ENCODE measurements around the gene MICU2. TPM values are rescaled to one million over a fixed set of nuclear protein-coding genes. Genes with fewer than 3 reads are reported as not detected.

The MICU2 gene
- total and polyA plus RNA-seq, 2 of the 13 experiments (the other 11 are each of a cell fraction or from before 2014, with no cell fraction given) = 31.7 to 42.4 TPM

DNA sequence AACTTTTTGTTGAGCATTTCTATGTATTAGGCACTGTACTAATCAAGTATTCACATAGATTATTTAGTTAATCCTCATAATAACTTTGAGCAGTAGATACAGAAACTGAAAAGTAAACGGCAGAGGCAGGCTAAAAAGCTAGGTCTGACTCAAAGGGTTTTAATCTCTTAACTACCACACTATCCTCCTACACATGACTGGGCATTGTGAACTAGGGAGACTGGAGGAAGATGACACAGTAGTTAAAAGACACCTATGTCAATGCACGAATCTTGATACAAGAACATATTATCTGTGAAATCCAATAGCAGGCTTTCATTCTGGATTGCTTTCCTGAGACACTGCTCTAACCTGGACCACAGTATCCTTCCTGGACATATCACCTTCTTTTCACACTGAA is 36.3 kb downstream of the MICU2 start (continued):
- TF ChIP-seq, protein P1, sequence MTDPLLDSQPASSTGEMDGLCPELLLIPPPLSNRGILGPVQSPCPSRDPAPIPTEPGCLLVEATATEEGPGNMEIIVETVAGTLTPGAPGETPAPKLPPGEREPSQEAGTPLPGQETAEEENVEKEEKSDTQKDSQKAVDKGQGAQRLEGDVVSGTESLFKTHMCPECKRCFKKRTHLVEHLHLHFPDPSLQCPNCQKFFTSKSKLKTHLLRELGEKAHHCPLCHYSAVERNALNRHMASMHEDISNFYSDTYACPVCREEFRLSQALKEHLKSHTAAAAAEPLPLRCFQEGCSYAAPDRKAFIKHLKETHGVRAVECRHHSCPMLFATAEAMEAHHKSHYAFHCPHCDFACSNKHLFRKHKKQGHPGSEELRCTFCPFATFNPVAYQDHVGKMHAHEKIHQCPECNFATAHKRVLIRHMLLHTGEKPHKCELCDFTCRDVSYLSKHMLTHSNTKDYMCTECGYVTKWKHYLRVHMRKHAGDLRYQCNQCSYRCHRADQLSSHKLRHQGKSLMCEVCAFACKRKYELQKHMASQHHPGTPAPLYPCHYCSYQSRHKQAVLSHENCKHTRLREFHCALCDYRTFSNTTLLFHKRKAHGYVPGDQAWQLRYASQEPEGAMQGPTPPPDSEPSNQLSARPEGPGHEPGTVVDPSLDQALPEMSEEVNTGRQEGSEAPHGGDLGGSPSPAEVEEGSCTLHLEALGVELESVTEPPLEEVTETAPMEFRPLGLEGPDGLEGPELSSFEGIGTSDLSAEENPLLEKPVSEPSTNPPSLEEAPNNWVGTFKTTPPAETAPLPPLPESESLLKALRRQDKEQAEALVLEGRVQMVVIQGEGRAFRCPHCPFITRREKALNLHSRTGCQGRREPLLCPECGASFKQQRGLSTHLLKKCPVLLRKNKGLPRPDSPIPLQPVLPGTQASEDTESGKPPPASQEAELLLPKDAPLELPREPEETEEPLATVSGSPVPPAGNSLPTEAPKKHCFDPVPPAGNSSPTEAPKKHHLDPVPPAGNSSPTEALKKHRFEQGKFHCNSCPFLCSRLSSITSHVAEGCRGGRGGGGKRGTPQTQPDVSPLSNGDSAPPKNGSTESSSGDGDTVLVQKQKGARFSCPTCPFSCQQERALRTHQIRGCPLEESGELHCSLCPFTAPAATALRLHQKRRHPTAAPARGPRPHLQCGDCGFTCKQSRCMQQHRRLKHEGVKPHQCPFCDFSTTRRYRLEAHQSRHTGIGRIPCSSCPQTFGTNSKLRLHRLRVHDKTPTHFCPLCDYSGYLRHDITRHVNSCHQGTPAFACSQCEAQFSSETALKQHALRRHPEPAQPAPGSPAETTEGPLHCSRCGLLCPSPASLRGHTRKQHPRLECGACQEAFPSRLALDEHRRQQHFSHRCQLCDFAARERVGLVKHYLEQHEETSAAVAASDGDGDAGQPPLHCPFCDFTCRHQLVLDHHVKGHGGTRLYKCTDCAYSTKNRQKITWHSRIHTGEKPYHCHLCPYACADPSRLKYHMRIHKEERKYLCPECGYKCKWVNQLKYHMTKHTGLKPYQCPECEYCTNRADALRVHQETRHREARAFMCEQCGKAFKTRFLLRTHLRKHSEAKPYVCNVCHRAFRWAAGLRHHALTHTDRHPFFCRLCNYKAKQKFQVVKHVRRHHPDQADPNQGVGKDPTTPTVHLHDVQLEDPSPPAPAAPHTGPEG (CRISPR knock-in tag; IDR thresholded peaks at IDR 0.05) = no peak

DNA sequence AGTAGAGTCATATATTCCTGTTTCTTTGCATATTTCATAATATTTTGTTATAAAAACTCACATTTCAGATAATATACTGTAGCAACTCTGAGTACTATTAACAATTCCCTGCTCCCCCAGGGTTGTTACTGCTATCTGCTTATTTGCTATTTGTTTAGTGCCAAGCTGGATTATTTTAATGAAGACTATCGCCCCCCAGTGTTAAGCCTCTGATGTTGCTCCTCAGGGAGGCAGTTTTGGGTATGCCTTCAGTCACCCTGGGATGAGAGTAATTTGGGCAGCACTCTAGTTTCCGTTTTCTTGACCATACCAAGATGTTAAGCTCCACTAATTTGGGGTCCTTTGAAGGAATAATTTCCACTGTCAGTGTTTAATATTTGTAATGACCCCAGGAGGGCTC is 46.0 kb downstream of the MICU2 start:
- no peak overlapping the region for H3K4me3 ChIP-seq (replicated peaks in 1 of 3; ENCODE audit: insufficient read depth in 1 of 3, low read depth in 2 of 3, low read length in 3 of 3)
- DNase-seq (ENCODE audit: low spot score) (peak; percentile 25), ATAC-seq (peak; percentile 50; the same call in 2 of the 3 replicates), FAIRE-seq (no peak)
- TF ChIP-seq, protein P2, sequence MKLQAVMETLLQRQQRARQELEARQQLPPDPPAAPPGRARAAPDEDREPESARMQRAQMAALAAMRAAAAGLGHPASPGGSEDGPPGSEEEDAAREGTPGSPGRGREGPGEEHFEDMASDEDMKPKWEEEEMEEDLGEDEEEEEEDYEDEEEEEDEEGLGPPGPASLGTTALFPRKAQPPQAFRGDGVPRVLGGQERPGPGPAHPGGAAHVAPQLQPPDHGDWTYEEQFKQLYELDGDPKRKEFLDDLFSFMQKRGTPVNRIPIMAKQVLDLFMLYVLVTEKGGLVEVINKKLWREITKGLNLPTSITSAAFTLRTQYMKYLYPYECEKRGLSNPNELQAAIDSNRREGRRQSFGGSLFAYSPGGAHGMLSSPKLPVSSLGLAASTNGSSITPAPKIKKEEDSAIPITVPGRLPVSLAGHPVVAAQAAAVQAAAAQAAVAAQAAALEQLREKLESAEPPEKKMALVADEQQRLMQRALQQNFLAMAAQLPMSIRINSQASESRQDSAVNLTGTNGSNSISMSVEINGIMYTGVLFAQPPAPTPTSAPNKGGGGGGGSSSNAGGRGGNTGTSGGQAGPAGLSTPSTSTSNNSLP (IDR thresholded peaks at IDR 0.05; ENCODE audit: low read depth, low read length) = peak; percentile 64; the same call in 1 of the 2 replicates
- TF ChIP-seq, protein P3, sequence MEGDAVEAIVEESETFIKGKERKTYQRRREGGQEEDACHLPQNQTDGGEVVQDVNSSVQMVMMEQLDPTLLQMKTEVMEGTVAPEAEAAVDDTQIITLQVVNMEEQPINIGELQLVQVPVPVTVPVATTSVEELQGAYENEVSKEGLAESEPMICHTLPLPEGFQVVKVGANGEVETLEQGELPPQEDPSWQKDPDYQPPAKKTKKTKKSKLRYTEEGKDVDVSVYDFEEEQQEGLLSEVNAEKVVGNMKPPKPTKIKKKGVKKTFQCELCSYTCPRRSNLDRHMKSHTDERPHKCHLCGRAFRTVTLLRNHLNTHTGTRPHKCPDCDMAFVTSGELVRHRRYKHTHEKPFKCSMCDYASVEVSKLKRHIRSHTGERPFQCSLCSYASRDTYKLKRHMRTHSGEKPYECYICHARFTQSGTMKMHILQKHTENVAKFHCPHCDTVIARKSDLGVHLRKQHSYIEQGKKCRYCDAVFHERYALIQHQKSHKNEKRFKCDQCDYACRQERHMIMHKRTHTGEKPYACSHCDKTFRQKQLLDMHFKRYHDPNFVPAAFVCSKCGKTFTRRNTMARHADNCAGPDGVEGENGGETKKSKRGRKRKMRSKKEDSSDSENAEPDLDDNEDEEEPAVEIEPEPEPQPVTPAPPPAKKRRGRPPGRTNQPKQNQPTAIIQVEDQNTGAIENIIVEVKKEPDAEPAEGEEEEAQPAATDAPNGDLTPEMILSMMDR (CRISPR knock-in tag; IDR thresholded peaks at IDR 0.05) = peak; percentile 43
- TF ChIP-seq MIER2 (CRISPR knock-in tag; IDR thresholded peaks at IDR 0.05) = no peak
- peak; percentile 29; the same call in 1 of the 2 replicates for TF ChIP-seq SMC3 (IDR thresholded peaks at IDR 0.05; ENCODE audit: low read length)
- no peak for TF ChIP-seq TRIM24 (CRISPR knock-in tag; IDR thresholded peaks at IDR 0.05)
- TF ChIP-seq STAG1 (CRISPR knock-in tag; IDR thresholded peaks at IDR 0.05) = peak; percentile 40
- no peak overlapping the region for H3K9ac ChIP-seq (ENCODE audit: insufficient read depth, low read depth, low read length)
- 60% methylated on average over 2 of the region's 2 CpGs for WGBS (ENCODE audit: low lambda C conversion rate)
- intact Hi-C loops (cut with micrococcal nuclease; ENCODE audit: unreplicated experiment) (loop anchor here (2.0 kb wide), 1 partner anchor 15 kb away; no protein-coding TSS in a partner anchor), in situ Hi-C loops (cut with HindIII; ENCODE audit: extremely low pct_ligation_motif_present, low pct_unique_long_range_greater_than_20kb) (no loop called here)
- H3K4me2 ChIP-seq (ENCODE audit: low read depth, low read length) = no peak overlapping the region
- no peaks in the 10 kb centered on the region for H3K9me3 ChIP-seq (ENCODE audit: low read length)
- H3K27ac ChIP-seq (ENCODE audit: extremely low read length, insufficient read depth, low read length) = no peak overlapping the region
- no peaks in the 10 kb centered on the region for H4K20me1 ChIP-seq (ENCODE audit: insufficient read depth, low read length)
- H2AFZ ChIP-seq (ENCODE audit: low read length) = no peak overlapping the region
- H3K4me1 ChIP-seq (ENCODE audit: insufficient read depth, low read length) = no peaks in the 10 kb centered on the region
- BruUV-seq (replicated peaks) = no TSS peak
- POLR2A ChIA-PET = no interaction called here
- H3K79me2 ChIP-seq (ENCODE audit: insufficient read depth, low read length) = no peaks in the 10 kb centered on the region
- CTCF ChIA-PET (ENCODE audit: low intra/inter-chr PET ratio, low total read pairs) = no interaction called here
- H3K36me3 ChIP-seq (replicated peaks in 1 of 2; ENCODE audit: control insufficient read depth in 1 of 2, insufficient read depth in 2 of 2, low read length in 2 of 2) = peaks cover 2 to 11% of the 10 kb centered on the region in 2 experiments
- H3K27me3 ChIP-seq (ENCODE audit: control insufficient read depth in 1 of 2, insufficient read depth in 2 of 2, low read length in 2 of 2) = no peaks in the 10 kb centered on the region

Measured in HepG2 (cell line).